HCT116 (cell line): ENCODE data around the gene THBS4.

Experiments used
- ATF3 ChIP-seq: IDR thresholded peaks from 2 replicates; pipeline ENCODE4 v1.6.1; 2012
- CEBPB ChIP-seq: IDR thresholded peaks from 2 replicates; pipeline ENCODE4 v1.6.1; 2012; ENCODE audit warnings: low read depth
- ELF1 ChIP-seq: IDR thresholded peaks from 2 replicates; pipeline ENCODE4 v1.6.1; 2012; ENCODE audit warnings: low read depth, borderline replicate concordance
- EZH2 ChIP-seq: fragments of 200-600 bp; sonication (generic); IDR thresholded peaks from 2 replicates; pipeline ENCODE4 v1.6.1; 2017; ENCODE audit warnings: antibody characterized with exemption, mixed run types
- JUND ChIP-seq: IDR thresholded peaks from 2 replicates; pipeline ENCODE4 v1.6.1; 2012
- POLR2A ChIP-seq: IDR thresholded peaks from 2 replicates; pipeline ENCODE4 v1.7.0; 2011; ENCODE audit warnings: borderline replicate concordance; ENCODE audit not compliant: insufficient read depth, insufficient read length; ENCODE audit errors: extremely low read depth
- POLR2AphosphoS5 ChIP-seq: IDR thresholded peaks from 2 replicates; pipeline ENCODE4 v1.6.1; 2011; ENCODE audit warnings: mild to moderate bottlenecking, low read depth, low read length, moderate library complexity
- SIN3A ChIP-seq: IDR thresholded peaks from 2 replicates; pipeline ENCODE4 v1.6.1; 2012; ENCODE audit warnings: low read depth
- SRF ChIP-seq: IDR thresholded peaks from 2 replicates; pipeline ENCODE4 v1.6.1; 2012; ENCODE audit warnings: low read depth
- YY1 ChIP-seq: IDR thresholded peaks from 2 replicates; pipeline ENCODE4 v1.6.1; 2011; ENCODE audit warnings: low read length, low read depth, moderate library complexity, mild to moderate bottlenecking; ENCODE audit not compliant: insufficient replicate concordance; ENCODE audit errors: extremely low read depth
- ZNF274 ChIP-seq: fragments of 200-500 bp; sonication (Bioruptor generic); IDR thresholded peaks from 2 replicates; pipeline ENCODE4 v1.6.1; 2014; ENCODE audit warnings: mild to moderate bottlenecking, low read depth, low read length, inconsistent platforms
- TF ChIP-seq, protein P1 (sequence below), 3 experiments: fragments of 200-600 bp in 1 of 3; sonication (generic) in 1 of 3; IDR thresholded peaks in 2 of 3; conservative IDR thresholded peaks in 1 of 3; 2 replicates each; pipeline ENCODE4 v1.5.1; 2012 to 2017; ENCODE audit warnings: low read depth in 2 of 3, low read length in 2 of 3, antibody characterized with exemption in 1 of 3, borderline replicate concordance in 1 of 3, control low read depth in 1 of 3, mild to moderate bottlenecking in 1 of 3, mixed read lengths in 1 of 3, mixed run types in 1 of 3, moderate library complexity in 1 of 3; ENCODE audit not compliant: insufficient read depth in 1 of 3
- TF ChIP-seq, protein P2 (sequence below): IDR thresholded peaks from 2 replicates; pipeline ENCODE4 v1.6.1; 2012; ENCODE audit warnings: low read depth

- no peak for TF ChIP-seq POLR2A
- TF ChIP-seq ATF3, result no peak
- TF ChIP-seq, protein P1, sequence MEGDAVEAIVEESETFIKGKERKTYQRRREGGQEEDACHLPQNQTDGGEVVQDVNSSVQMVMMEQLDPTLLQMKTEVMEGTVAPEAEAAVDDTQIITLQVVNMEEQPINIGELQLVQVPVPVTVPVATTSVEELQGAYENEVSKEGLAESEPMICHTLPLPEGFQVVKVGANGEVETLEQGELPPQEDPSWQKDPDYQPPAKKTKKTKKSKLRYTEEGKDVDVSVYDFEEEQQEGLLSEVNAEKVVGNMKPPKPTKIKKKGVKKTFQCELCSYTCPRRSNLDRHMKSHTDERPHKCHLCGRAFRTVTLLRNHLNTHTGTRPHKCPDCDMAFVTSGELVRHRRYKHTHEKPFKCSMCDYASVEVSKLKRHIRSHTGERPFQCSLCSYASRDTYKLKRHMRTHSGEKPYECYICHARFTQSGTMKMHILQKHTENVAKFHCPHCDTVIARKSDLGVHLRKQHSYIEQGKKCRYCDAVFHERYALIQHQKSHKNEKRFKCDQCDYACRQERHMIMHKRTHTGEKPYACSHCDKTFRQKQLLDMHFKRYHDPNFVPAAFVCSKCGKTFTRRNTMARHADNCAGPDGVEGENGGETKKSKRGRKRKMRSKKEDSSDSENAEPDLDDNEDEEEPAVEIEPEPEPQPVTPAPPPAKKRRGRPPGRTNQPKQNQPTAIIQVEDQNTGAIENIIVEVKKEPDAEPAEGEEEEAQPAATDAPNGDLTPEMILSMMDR (IDR thresholded peaks at IDR 0.05 in 2 of 3, conservative IDR thresholded peaks at IDR 0.05 in 1 of 3; ENCODE audit: borderline replicate concordance in 1 of 3, insufficient read depth in 1 of 3, low read depth in 2 of 3, low read length in 2 of 3), result no peak
- TF ChIP-seq, protein P2, sequence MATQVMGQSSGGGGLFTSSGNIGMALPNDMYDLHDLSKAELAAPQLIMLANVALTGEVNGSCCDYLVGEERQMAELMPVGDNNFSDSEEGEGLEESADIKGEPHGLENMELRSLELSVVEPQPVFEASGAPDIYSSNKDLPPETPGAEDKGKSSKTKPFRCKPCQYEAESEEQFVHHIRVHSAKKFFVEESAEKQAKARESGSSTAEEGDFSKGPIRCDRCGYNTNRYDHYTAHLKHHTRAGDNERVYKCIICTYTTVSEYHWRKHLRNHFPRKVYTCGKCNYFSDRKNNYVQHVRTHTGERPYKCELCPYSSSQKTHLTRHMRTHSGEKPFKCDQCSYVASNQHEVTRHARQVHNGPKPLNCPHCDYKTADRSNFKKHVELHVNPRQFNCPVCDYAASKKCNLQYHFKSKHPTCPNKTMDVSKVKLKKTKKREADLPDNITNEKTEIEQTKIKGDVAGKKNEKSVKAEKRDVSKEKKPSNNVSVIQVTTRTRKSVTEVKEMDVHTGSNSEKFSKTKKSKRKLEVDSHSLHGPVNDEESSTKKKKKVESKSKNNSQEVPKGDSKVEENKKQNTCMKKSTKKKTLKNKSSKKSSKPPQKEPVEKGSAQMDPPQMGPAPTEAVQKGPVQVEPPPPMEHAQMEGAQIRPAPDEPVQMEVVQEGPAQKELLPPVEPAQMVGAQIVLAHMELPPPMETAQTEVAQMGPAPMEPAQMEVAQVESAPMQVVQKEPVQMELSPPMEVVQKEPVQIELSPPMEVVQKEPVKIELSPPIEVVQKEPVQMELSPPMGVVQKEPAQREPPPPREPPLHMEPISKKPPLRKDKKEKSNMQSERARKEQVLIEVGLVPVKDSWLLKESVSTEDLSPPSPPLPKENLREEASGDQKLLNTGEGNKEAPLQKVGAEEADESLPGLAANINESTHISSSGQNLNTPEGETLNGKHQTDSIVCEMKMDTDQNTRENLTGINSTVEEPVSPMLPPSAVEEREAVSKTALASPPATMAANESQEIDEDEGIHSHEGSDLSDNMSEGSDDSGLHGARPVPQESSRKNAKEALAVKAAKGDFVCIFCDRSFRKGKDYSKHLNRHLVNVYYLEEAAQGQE, result no peak
- TF ChIP-seq POLR2AphosphoS5, result no peak
- no peak for TF ChIP-seq EZH2
- TF ChIP-seq YY1, result no peak
- TF ChIP-seq SIN3A, result no peak
- TF ChIP-seq JUND, result no peak
- no peak for TF ChIP-seq CEBPB
- no peak for TF ChIP-seq SRF
- no peak for TF ChIP-seq ELF1
- no peak for TF ChIP-seq ZNF274
Observed at GRCh38 chr5:80059354-80059980, 24.3 kb downstream of the THBS4 start.
